Gastroesophageal sphincter (tissue), 4 donors: ENCODE measurements around the gene PRKG2. TPM values are rescaled to one million over a fixed set of nuclear protein-coding genes. Genes with fewer than 3 reads are reported as not detected.

Source experiments
- ATAC-seq: fragments of 150-250 bp; one replicate; pipeline ENCODE4 v1.9.1; 2016; ENCODE audit warnings: mild to moderate bottlenecking, moderate library complexity
- H3K27ac ChIP-seq, 4 donors: fragments of 200-600 bp; sonication (generic) in 3 of 4; 1 replicate in 3 of 4; 2 replicates in 1 of 4; pipeline ENCODE4 v1.5.1; 2016 to 2019
- H3K27me3 ChIP-seq: fragments of 200-600 bp; sonication (generic); one replicate; pipeline ENCODE4 v1.5.1; 2019
- H3K36me3 ChIP-seq, 2 donors: fragments of 200-600 bp; sonication (generic); one replicate each; pipeline ENCODE4 v1.5.1; 2019; ENCODE audit warnings: control low read depth in 1 of 2
- H3K4me1 ChIP-seq, 3 donors: fragments of 200-600 bp; sonication (generic); 1 replicate in 2 of 3; 2 replicates in 1 of 3; pipeline ENCODE4 v1.5.1; 2016 to 2019; ENCODE audit warnings: control low read depth in 2 of 3
- H3K4me3 ChIP-seq, 2 donors: fragments of 200-600 bp; sonication (generic); one replicate each; pipeline ENCODE4 v1.5.1; 2019; ENCODE audit warnings: mild to moderate bottlenecking in 1 of 2, moderate library complexity in 1 of 2
- H3K9me3 ChIP-seq, 3 donors: fragments of 200-600 bp; sonication (generic); one replicate each; pipeline ENCODE4 v1.5.1; 2017 to 2019; ENCODE audit warnings: control low read depth in 2 of 3
- CTCF ChIP-seq, 4 experiments: fragments of 200-600 bp in 2 of 4; fragments of 450-650 bp in 2 of 4; sonication (generic) in 1 of 4; IDR thresholded peaks; one replicate each; pipeline ENCODE4 v1.5.1; 2017 to 2019; ENCODE audit warnings: antibody characterized with exemption in 4 of 4, mild to moderate bottlenecking in 2 of 4, moderate library complexity in 2 of 4
- EP300 ChIP-seq: sonication (generic); formaldehyde crosslinking; IDR thresholded peaks from one replicate; pipeline ENCODE4 v1.6.1; 2017; ENCODE audit warnings: antibody characterized with exemption, mild to moderate bottlenecking
- POLR2A ChIP-seq, 2 donors: fragments of 450-650 bp; IDR thresholded peaks; one replicate each; pipeline ENCODE4 v1.6.1; 2017; ENCODE audit warnings: antibody characterized with exemption in 2 of 2, mild to moderate bottlenecking in 2 of 2, moderate library complexity in 1 of 2
- POLR2AphosphoS5 ChIP-seq: sonication (generic); formaldehyde crosslinking; IDR thresholded peaks from one replicate; pipeline ENCODE4 v1.6.1; 2017; ENCODE audit warnings: antibody characterized with exemption
- WGBS, 2 donors: methylation state at CpG; one replicate each; pipeline ENCODE4 v1.1.5; 2018; ENCODE audit warnings: low coverage in 1 of 2; 5-methylcytosine and 5-hydroxymethylcytosine counted together
- total RNA-seq, 4 donors: library from RNA; depleted of rRNA; stranded (reverse); fragments of >200 nt; gene quantifications; one replicate each; pipeline ENCODE4 v1.1.0, GENCODE V29; 2016

Gene PRKG2
- total RNA-seq, 4 donors from 2014 or later, result 3.9 to 24.9 (median 13.6) TPM

- no peak for ATAC-seq
- WGBS, 2 donors, result 60 to 69% methylated on average over 3 of the region's 3 CpGs
Measured at GRCh38 chr4:81179326-81179725, 35.7 kb downstream of the PRKG2 start.

GRCh38 chr4:81173213-81173612 is 41.8 kb downstream of the PRKG2 start:
- Histone ChIP-seq H3K27ac (no peak overlapping the region), H3K36me3 (no peaks in the 10 kb centered on the region), H3K4me3 (no peak overlapping the region), H3K27me3 (no peaks in the 10 kb centered on the region), H3K9me3 (no peaks in the 10 kb centered on the region), H3K4me1 (no peaks in the 10 kb centered on the region)
- WGBS, 2 donors, result 50 to 53% methylated on average over 1 of the region's 1 CpG
- no peak for TF ChIP-seq CTCF (IDR thresholded peaks at IDR 0.05)
- no peak for ATAC-seq

More at GRCh38 chr4:81179326-81179725, 35.7 kb downstream of the PRKG2 start:
- Histone ChIP-seq H3K9me3 (no peaks in the 10 kb centered on the region), H3K4me3 (no peak overlapping the region), H3K36me3 (no peaks in the 10 kb centered on the region), H3K27me3 (no peaks in the 10 kb centered on the region), H3K4me1 (peaks cover 0 to 7% (median 0%) of the 10 kb centered on the region in 3 donors), H3K27ac (no peak overlapping the region)
- TF ChIP-seq POLR2AphosphoS5, result no peak
- no peak for TF ChIP-seq POLR2A (IDR thresholded peaks at IDR 0.05)
- no peak for TF ChIP-seq CTCF (IDR thresholded peaks at IDR 0.05)
- TF ChIP-seq EP300, result no peak

GRCh38 chr4:81166458-81167160 is 48.4 kb downstream of the PRKG2 start:
- ATAC-seq, result no peak
- no peak overlapping the region for H3K4me3 ChIP-seq
- WGBS, 2 donors, result 23 to 35% methylated on average over 5 of the region's 5 CpGs
- TF ChIP-seq POLR2A (IDR thresholded peaks at IDR 0.05), result no peak
- TF ChIP-seq POLR2AphosphoS5, result no peak
- no peak for TF ChIP-seq EP300
- no peak for TF ChIP-seq CTCF (IDR thresholded peaks at IDR 0.05)
- H3K4me1 ChIP-seq, result peaks cover 0 to 5% (median 3%) of the 10 kb centered on the region in 3 donors
- H3K27me3 ChIP-seq, result no peaks in the 10 kb centered on the region
- no peaks in the 10 kb centered on the region for H3K36me3 ChIP-seq
- no peaks in the 10 kb centered on the region for H3K9me3 ChIP-seq
- H3K27ac ChIP-seq, result no peak overlapping the region

GRCh38 chr4:81165861-81166430 is 49.1 kb downstream of the PRKG2 start:
- no peak overlapping the region for H3K4me3 ChIP-seq
- no peak for ATAC-seq
- TF ChIP-seq POLR2AphosphoS5 (no peak), EP300 (no peak), POLR2A (IDR thresholded peaks at IDR 0.05) (no peak), CTCF (IDR thresholded peaks at IDR 0.05) (no peak)
- H3K36me3 ChIP-seq, result no peaks in the 10 kb centered on the region
- no peaks in the 10 kb centered on the region for H3K9me3 ChIP-seq
- H3K27ac ChIP-seq, result no peak overlapping the region
- H3K27me3 ChIP-seq, result no peaks in the 10 kb centered on the region
- WGBS, 2 donors, result 27 to 36% methylated on average over 1 of the region's 1 CpG
- peaks cover 0 to 5% (median 3%) of the 10 kb centered on the region in 3 donors for H3K4me1 ChIP-seq
